AG10803 (cell line): Measurements from ENCODE around the gene SUPT4H1.
A peak's percentile ranks its signal among the peaks of the same experiment; 100 is the strongest.

Source experiments
- DNase-seq: peaks from one replicate; pipeline ENCODE4 v3.0.0; 2010; ENCODE audit warnings: low read depth
- H3K4me3 ChIP-seq: 2 replicates; pipeline ENCODE4 v1.5.1; 2011; ENCODE audit warnings: mild to moderate bottlenecking, low read length, control low read depth
- TF ChIP-seq, protein P1 (sequence below): conservative IDR thresholded peaks from 2 replicates; pipeline ENCODE4 v1.5.1; 2011; ENCODE audit warnings: mild to moderate bottlenecking, low read length, control low read depth, inconsistent platforms

Gene SUPT4H1

DNA sequence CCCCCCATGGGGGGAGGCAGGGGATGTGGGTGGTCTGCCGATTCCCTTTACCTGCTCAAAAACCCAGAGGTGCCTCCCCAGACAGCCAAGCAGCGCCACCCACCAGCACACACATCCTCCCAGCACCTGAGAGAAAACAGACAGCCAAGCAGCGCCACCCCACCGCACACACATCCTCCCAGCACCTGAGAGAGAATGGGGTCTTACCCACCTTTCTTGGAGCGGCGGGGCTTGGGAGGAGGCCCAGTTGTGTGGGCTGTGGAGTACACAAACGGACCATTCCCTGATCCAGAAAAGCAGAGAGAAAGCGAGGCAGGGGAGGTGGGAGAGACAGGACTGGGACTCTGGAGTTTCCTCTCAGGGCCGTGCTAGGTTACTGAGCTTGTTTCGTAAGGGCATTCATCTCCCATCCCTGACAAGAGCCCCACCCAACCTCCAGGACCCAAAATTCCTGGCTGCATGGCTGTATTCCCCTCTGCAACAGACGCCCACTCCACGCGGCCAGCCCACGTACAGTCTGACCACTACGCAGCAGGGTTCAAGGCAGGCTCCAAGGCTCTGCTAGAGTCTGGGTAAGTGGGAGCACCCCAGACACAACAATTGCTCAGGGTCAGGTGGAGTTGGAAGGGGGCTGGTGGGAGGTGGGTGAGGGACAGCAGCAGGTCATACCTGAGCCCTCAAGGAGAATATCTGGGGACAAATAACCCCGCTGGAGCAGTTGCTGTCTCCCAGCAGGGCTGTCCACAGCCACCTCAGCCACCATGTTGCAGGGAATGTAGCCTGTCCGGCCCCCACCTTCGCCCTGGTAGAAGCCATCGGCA is 45.7 kb downstream of the SUPT4H1 start:
- DNase-seq = no peak
- TF ChIP-seq, protein P1, sequence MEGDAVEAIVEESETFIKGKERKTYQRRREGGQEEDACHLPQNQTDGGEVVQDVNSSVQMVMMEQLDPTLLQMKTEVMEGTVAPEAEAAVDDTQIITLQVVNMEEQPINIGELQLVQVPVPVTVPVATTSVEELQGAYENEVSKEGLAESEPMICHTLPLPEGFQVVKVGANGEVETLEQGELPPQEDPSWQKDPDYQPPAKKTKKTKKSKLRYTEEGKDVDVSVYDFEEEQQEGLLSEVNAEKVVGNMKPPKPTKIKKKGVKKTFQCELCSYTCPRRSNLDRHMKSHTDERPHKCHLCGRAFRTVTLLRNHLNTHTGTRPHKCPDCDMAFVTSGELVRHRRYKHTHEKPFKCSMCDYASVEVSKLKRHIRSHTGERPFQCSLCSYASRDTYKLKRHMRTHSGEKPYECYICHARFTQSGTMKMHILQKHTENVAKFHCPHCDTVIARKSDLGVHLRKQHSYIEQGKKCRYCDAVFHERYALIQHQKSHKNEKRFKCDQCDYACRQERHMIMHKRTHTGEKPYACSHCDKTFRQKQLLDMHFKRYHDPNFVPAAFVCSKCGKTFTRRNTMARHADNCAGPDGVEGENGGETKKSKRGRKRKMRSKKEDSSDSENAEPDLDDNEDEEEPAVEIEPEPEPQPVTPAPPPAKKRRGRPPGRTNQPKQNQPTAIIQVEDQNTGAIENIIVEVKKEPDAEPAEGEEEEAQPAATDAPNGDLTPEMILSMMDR = no peak

DNA sequence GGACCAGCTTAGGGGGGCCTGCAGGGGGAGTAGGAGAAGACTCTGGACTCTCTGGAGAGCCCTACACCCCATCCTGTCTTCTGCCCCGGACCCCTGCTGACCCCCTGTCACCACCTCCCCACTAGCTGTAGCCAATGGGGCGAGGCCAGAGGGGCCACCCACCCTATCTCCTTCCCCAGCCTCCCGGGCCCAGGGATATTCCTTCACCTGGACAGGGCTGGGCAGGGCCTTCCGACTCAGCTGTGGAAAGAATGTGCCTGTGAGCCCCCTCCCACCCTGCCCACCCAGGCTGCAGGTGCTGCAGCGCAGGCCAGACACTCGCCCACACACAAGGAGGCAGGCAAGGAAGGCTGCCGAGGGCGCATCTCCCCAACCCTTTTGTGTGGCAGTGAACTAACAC is 46.4 kb downstream of the SUPT4H1 start:
- H3K4me3 ChIP-seq = no peak overlapping the region
- DNase-seq = no peak
- TF ChIP-seq, protein P1 = no peak

More for the DNA sequence above, 45.7 kb downstream of the SUPT4H1 start:
- no peak overlapping the region for H3K4me3 ChIP-seq

DNA sequence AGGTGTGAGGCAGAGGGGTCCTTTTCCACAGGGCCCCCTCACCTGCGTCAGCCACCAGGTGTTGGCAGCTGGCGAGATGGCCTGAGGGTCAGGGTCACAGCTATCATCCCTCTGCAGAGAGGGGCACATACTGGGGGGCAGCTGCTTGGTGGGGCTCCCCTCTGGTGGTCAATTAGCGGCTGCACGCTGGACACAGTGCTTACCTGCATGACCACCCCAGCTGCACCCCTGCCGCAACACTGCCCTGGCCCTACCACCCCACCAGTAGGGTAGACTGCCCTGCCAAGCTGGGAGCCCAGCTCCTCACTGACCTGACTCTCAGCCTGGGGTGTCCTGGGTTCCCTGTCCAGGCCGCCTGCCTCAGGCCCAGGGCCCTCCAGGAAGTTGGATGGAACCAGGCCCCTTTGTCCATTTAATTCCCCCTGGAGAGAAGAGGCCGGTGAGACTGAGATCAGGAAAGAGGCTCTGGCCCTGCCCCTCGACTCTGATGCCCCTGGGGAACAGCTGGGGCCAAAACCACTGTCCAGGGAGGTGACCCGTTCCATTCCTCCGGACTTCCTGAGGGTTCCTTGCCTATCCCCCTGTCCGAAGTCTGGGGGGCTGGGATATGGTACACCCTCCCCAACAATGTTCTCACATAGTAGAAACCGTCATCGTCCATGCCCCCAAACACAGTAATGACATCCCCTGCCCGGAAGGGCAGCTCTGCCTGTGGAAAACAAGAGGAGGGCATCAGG is 47.1 kb downstream of the SUPT4H1 start:
- DNase-seq = no peak
- TF ChIP-seq, protein P1 = no peak
- H3K4me3 ChIP-seq = no peak overlapping the region

DNA sequence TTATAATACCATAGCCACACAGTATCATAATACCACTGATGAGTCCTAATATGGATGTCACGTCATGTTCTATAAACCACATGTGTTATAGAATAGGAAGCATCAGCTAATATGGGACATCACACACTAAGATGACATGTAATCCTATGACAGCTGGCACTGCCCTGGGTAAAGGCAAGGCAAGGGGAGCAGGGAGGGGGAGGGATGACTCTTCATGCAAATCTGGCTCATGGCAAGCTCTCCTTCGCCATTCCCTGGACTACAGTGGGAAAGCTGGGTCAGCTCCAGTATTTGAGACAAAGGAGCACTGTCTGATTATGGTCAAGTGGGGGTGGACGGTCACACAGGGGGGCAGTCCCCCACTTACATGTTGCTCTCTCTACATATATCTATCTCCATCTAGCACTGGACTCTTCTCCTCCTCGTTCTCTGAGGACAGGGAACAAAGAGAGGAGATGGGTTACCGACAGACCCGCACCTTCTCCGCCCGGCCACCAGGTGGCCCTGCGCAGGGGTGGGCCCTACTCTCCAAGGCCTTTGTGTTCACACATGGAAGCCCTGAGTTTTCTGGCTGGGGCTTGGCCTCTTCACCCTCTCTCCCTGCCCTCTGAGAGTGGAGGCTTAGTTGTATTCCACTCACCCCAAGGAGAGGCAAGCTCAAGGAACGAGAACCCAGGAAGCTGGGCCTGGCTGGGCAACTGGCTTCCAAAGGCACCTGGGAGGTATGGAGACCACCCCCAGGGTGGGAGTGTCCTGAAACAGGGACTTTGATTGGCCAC is 47.8 kb downstream of the SUPT4H1 start:
- TF ChIP-seq, protein P1 = peak; percentile 74
- peak; percentile 29 for DNase-seq
- H3K4me3 ChIP-seq = no peak overlapping the region

DNA sequence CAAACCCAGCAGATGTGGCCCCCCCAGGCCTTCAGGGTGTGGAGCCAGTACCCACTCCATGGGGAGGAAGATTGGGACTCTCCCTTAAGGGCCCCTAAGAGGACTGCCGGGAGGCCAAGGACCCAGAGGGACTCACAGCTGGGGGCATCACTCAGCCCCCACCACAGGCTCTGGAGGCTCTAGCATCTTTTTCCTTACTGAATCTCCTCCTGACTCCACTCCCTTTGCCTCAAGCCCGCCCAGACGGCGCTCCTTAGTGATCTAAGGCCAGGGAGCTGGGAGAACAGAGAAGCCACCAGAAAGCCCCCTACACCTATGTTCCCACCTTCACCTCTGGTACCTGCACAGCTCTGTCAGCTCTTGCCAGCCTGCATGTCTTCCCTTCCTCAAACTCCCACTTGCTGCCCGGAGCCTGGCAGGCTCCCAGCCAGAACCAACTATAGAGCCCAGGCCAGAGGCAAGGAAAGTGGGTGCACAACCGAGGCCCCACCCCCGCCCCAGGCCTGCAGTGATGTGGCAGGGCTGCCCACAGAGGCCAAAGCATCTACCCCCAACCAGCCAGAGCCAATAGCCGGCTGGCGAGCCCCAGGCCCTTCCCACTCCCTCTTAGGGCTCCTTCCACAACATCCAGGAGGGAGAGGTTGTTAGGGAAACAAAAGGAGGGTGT is 48.9 kb downstream of the SUPT4H1 start:
- no peak for DNase-seq
- TF ChIP-seq, protein P1 = no peak
- H3K4me3 ChIP-seq = no peak overlapping the region

DNA sequence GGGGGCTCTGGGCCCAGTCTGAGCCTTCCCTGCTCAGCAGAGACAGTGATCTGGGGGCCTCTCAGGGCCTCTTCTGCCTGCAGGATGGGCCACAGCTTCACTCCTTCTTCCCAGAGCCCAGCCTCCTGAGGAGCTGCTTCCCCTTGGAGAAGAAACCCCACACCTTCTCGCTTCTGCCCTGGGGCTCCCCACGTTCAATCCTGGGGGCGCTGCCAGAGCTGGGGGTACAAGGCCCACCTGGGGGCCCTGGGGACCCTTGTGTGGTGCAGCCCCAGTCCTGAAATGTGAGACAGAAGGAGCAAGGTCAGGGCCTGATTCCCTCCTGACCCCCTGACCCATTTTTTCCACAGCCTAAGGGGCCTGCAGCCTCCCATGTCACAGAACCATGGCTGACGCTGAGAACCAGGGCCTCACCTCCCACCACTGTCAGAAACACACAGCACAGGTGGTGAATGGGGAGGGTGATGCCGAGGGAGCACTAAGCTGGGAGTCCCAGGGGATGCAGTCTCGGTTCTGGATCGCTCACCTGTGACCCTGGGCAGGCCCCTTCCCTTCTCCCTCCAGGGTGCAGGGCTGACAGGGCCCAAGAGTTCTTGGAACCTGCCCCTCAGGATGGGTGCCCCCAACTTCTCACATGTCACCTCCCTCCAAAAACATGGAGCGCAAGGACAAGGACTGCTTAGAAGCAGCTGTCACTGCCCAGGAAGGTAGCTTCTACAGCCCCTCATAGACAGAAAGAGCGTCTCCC is 49.7 kb downstream of the SUPT4H1 start:
- no peak overlapping the region for H3K4me3 ChIP-seq
- TF ChIP-seq, protein P1 = no peak
- no peak for DNase-seq
